ENCODE results near the gene MAP6.

MAP6 gene

GRCh38 chr11:75627906-75628668 is 40.8 kb downstream of the MAP6 start:
- DNase-seq: no peak

DNA sequence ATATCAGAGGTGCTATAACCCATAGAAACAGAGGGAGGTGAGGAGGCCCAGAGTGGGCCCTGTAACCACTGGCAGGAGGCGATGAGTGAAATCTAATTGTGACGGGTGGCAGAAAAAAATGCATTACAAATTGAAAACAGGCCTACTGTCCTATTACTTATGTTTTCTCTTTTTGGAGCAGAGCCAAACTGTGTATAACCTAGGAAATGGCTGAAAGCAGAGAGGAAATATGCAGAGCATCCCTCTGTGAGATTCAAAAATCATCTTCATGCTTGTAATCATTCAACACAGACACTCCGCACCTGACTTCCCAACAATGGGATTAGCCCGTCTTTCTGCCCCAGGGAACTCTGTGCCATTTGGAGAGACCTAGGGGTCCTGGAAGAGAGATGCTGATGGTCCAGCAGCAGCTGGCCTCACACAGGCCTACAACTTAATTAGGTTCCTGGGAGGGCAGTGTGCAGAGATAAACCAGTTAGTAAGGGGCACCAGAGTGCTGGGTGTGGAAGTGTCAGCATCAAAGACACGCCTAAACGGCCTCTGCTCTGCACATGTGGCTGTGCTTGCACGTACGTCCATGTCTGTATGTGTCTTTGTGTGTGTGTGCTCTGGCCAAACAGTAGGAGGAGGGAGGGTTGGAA is 41.8 kb downstream of the MAP6 start:
- DNase-seq: no peak

GRCh38 chr11:75625991-75626888 is 42.6 kb downstream of the MAP6 start:
- DNase-seq: no peak

DNA sequence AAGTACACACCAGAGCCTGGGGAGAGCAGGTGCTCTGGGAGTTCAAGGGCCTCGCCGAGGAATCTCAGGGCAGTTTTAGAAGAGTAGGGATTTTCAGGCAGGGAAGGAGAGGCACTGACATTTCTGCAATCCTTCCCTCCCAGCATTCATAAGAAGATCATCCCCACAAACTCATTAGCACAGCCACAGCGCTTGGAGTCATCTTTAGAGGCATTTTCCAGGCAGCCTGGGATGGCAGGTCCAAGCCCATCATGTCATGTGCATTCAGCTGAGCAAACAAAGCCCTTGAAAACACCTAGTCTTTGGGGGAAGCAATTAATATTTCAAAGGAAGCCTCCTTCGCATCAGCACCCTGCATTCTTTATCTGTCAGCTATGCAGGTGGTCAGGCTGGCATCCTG is 43.8 kb downstream of the MAP6 start:
- no peak for DNase-seq

DNA sequence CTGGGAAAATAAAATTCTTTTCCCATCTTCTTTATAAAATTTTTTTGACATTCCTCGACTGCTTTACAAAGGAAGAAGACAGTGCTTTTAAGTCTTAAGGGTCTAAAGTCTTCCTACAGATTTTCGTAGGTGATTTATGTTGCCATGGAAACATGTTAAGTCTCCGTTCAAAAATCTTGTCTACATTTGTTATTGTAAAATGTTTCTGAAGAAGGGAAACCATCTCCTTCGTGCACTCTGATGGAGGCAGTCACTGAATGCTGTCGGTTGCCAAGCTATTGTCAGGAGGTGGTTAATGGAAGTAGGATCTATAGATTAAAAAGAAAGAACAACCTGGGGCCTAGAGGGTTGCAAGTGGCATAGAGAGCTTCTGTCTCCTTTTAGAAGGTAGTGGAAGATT is 52.6 kb downstream of the MAP6 start:
- DNase-seq: no peak

DNA sequence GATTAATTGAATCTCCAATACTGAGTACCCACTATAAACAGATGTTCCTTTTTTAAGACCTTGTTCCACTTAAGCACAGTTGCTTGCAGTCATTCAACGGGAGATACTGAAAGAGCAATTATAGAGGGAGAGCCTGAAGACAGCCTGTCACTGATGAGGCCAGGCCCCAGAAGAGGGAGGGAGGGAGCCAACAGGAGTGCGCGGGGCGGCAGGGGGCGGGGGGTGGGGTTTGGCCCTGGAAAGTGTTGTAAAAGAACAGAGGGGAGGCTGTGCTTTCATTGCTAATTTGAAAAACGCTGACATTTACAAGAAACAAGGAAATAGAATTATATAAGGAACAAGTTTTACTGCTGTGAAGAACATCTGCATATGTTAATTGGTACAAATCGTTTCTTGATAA is 53.1 kb downstream of the MAP6 start:
- no peak for DNase-seq

DNA sequence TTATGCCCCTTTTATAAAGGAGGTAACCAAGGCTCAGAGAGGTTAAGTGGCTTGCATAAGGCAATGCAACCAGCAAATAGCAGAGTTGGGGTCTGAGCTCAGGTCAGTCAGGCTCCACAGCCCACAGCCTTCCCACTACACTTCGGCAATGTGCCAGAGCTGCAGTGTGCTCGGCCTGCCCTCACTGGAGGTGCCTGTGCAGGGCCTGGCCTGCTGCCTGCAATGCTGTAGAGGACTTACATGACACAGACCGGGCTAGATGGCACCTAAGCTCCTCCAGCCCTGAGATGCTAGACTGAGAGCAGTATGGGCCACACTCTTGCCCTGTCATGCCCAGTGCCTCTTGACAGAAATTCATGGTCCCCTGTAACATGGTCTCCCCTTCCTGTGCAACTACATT is 57.0 kb downstream of the MAP6 start:
- no peak for DNase-seq

DNA sequence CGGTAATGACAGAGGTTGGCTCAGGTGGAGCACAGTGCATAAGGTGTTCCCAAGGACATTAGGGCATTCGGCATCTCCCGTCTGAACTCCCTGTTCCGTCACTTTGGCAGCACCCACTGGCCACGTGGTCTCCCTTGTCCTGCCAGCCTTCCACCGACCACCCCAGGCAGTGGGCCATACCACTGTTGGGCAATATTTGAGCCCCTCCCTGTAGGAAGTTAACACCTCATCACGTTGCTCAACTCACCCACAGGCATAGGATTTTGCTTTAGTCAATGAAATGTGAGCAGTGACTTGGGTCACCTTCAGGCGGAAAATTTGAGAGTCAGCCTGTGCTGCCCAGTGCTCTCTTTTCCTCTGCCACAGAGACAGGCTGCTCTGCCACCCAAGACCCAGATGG is 62.7 kb downstream of the MAP6 start:
- DNase-seq: no peak

DNA sequence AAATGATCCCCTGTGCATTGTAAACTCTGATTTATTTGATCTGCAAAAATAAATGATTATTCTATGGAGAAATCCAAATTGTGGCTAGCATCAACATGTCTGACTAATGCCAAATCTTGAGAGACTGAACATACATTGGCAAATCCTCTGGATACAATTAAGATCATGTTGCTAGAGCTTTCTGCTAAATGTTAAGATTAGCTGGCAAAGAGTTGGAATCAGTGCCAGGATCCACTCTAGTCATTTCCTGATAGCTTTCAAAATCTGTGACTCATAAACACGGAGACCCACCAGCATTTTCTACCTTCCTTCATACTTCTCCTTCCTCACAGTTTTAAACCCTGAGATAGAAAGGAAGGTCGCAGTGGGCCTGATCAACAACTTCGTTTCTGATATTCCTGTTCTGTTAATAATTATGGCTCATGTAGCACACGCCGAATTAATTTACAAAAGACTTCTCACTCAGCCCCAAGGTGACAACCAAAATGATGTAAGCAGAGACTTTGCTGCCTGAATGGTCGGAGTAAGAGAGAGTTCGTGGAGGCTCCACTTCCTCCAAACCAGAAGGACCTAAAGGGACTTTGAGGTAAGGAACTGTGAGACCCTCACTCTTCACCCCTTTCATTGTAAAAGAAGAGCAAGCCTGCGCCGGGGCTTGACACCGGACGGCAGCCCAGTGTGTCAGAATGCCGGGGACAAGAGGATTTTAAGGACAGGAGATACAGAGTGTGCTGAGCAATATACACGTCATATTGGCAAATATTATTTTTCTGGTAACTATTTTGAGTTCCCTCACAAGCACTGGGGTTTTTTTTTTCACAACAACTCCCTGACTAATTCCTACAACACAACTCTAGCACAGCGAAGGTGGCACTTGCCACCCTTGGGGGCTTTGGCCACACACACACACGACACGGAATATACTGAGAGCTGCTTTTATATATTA is 64.8 kb downstream of the MAP6 start:
- DNase-seq: no peak

DNA sequence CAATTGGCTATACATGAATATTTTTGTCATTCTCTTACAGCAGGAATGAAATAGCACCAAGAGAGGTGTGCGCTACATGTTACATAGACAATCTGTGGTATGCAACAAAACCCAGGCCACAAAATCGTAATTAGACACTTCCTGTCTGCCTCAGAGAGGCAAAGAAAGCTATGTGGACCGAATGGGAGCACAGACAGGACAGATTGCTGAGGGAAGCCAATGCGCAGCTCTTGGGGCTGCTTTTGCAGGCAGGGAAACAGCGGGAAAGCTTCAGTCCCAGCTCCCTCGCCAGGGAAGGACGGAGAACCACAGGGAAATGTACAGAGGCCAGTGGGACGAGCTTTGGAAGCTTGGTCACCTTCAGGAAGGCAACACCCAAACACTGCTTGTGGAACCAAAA is 65.9 kb downstream of the MAP6 start:
- DNase-seq: no peak

GRCh38 chr11:75601494-75601893 is 67.3 kb downstream of the MAP6 start:
- DNase-seq: no peak

- DNase-seq: no peak
Measured at GRCh38 chr11:75600356-75600755, 68.5 kb downstream of the MAP6 start.

DNA sequence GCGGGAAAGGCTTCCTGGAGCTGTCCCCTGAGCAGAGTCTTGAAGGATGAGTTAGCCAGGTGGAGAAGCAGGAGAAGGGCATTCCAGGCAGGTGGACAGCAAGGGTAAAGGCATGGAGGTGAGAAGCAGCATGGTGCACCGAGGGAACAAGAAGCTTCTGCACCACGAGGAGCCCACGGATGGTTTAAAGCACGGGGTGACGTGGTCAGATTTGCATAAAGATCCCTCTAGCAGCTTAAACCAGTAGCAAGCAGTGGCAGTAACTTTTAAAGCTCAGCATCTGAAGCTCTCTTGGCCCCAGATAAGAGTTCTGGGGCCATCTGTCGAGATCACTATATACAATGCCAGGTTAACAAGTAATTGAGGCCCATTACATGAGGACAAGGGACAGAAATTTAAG is 69.9 kb downstream of the MAP6 start:
- no peak for DNase-seq

DNA sequence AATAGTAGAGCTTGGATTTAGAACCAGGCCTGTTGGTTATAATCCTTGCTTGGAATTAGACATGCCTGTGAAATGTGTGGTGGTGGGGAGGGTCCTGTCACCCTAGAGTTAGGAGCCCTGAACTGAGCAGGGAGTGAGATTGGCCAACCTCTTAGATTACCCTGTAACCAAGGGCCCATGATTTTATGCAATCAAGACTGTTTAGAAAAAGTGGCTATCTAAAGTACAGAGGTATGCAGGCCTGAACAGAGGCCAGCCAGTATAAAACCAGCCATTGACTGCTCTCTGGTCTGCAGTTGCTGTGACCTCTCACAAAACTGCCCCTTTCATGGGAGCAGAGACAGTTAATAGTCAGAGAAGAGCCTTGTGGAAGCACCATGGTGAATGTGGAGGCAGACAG is 70.6 kb downstream of the MAP6 start:
- no peak for DNase-seq

DNA sequence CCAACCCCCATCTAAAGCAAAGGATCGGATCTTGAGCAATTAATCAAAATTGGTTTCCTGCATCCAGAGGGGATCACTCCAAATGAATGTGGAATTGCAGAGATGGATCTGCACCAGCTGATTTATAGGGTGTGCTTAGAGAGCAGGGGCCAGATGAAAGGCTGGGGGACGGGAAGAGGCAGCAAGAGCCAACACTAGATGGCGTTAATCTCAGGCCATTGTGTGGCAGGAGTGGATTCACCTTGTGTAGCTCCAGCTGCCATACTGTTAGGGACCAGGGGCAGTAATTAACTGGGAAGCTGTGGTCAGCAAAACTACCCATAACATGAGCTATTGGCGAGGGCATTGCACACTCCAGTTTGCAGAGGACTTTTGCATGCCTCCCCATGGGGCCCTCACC is 71.2 kb downstream of the MAP6 start:
- DNase-seq: no peak

- no peak for DNase-seq
Measured at GRCh38 chr11:75596914-75597313, 71.9 kb downstream of the MAP6 start.

GRCh38 chr11:75595429-75595828 is 73.4 kb downstream of the MAP6 start:
- DNase-seq: no peak

DNA sequence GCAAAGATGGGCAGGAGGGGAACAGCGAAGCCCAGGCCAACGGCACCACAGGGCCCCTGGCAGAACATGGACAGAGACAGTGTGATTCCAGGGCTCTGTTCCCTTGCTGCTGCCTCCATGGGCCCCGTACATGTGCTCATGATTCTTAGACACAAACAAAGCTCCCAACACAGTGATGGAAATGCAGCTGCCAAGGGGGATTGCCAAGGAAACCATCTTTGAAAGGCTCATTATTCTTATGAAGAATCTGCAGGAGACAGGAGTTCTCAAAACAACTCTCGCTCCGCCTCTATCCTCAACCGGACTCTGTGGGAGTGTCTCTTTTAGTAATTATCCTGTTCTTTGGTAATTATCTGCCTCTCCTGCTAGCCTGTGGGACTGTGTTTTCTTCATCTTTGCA is 74.6 kb downstream of the MAP6 start:
- DNase-seq: no peak

DNA sequence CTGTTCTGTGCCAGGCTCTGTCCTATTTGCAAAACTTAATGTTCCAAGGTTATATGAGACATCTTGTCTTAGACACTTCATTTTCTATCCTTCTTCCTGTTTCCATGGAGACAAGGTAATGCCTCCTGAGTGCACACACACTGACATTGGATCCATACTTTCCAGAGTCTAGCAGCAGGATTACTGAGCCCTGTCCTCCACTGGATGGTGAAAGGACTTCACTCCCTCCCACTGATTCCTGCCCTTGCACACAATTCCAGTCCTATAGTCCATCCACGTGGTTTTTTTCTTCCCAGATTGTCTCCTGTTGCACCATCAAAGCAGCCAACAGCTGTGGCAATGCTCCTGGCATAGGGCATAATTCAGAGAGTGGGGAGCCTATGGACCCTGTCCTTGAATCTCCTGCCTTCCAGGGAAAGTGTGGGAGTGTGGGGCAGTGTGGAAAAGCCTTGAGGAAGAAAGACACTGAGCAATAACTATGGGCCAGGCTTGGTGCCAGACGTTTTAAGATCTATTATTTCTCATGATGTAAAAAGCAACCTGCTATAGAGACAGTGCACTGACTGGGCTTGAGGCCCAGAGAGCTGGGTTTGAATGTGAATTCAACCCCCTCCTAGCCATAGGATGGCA is 75.4 kb downstream of the MAP6 start:
- DNase-seq: no peak

- no peak for DNase-seq
Measured at GRCh38 chr11:75592715-75593114, 76.1 kb downstream of the MAP6 start.

GRCh38 chr11:75591966-75592365 is 76.9 kb downstream of the MAP6 start:
- DNase-seq: no peak

GRCh38 chr11:75591371-75591770 is 77.5 kb downstream of the MAP6 start:
- no peak for DNase-seq
